ENCODE data around the gene KLHL3. TPM values are rescaled to one million over a fixed set of nuclear protein-coding genes. Genes with fewer than 3 reads are reported as not detected.
A peak's percentile ranks its signal among the peaks of the same experiment; 100 is the strongest.

Gene KLHL3
- total RNA-seq, 4 donors from 2014 or later = 1.2 to 29.1 (median 3.4) TPM

- DNase-seq (ENCODE audit: low spot score in 2 of 2) = no peak
- H3K9me3 ChIP-seq = no peaks in the 10 kb centered on the region
- WGBS = 61% methylated on average over 3 of the region's 3 CpGs
- no peak overlapping the region for H3K4me3 ChIP-seq
- TF ChIP-seq POLR2AphosphoS5 (IDR thresholded peaks at IDR 0.05) (no peak), EP300 (IDR thresholded peaks at IDR 0.05) (no peak), POLR2A (IDR thresholded peaks at IDR 0.05) (no peak), CTCF (IDR thresholded peaks at IDR 0.05) (no peak)
- H3K27me3 ChIP-seq = no peaks in the 10 kb centered on the region
- no peaks in the 10 kb centered on the region for H3K36me3 ChIP-seq
- H3K4me1 ChIP-seq = peaks cover 3% of the 10 kb centered on the region
- H3K27ac ChIP-seq = no peak overlapping the region
Measured at GRCh38 chr5:137665678-137666460, 70.0 kb downstream of the KLHL3 start.

- Histone ChIP-seq H3K4me3 (no peak overlapping the region), H3K9me3 (no peaks in the 10 kb centered on the region), H3K4me1 (peaks cover 3% of the 10 kb centered on the region), H3K36me3 (peaks cover 3% of the 10 kb centered on the region), H3K27me3 (no peaks in the 10 kb centered on the region), H3K27ac (no peak overlapping the region)
- peak in 1 of 2 donors; percentile 74 for DNase-seq (ENCODE audit: low spot score in 2 of 2)
- WGBS = 25% methylated on average over 5 of the region's 6 CpGs
- no peak for TF ChIP-seq POLR2A (IDR thresholded peaks at IDR 0.05)
- TF ChIP-seq CTCF (IDR thresholded peaks at IDR 0.05) = peak; percentile 36 to 66
- no peak for TF ChIP-seq POLR2AphosphoS5 (IDR thresholded peaks at IDR 0.05)
- TF ChIP-seq EP300 (IDR thresholded peaks at IDR 0.05) = no peak
Measured at GRCh38 chr5:137660349-137660817, 75.5 kb downstream of the KLHL3 start.

GRCh38 chr5:137659209-137659608 lies 76.7 kb downstream of the KLHL3 start:
- TF ChIP-seq EP300 (IDR thresholded peaks at IDR 0.05) = no peak
- no peak for TF ChIP-seq POLR2AphosphoS5 (IDR thresholded peaks at IDR 0.05)
- no peak for TF ChIP-seq POLR2A (IDR thresholded peaks at IDR 0.05)
- TF ChIP-seq CTCF (IDR thresholded peaks at IDR 0.05) = no peak
- H3K27me3 ChIP-seq = no peaks in the 10 kb centered on the region
- H3K4me3 ChIP-seq = no peak overlapping the region
- no peak for DNase-seq (ENCODE audit: low spot score in 2 of 2)
- H3K36me3 ChIP-seq = peaks cover 3% of the 10 kb centered on the region
- H3K27ac ChIP-seq = no peak overlapping the region
- H3K9me3 ChIP-seq = no peaks in the 10 kb centered on the region
- peaks cover 3% of the 10 kb centered on the region for H3K4me1 ChIP-seq

- peaks cover 3% of the 10 kb centered on the region for H3K36me3 ChIP-seq
- TF ChIP-seq POLR2A (IDR thresholded peaks at IDR 0.05) (no peak), EP300 (IDR thresholded peaks at IDR 0.05) (no peak), CTCF (IDR thresholded peaks at IDR 0.05) (no peak), POLR2AphosphoS5 (IDR thresholded peaks at IDR 0.05) (no peak)
- 92% methylated on average over 1 of the region's 1 CpG for WGBS
- no peak overlapping the region for H3K4me3 ChIP-seq
- H3K9me3 ChIP-seq = no peaks in the 10 kb centered on the region
- H3K4me1 ChIP-seq = peaks cover 3% of the 10 kb centered on the region
- DNase-seq (ENCODE audit: low spot score in 2 of 2) = no peak
- H3K27me3 ChIP-seq = no peaks in the 10 kb centered on the region
- no peak overlapping the region for H3K27ac ChIP-seq
Measured at GRCh38 chr5:137658324-137658723, 77.6 kb downstream of the KLHL3 start.

GRCh38 chr5:137657073-137657472 lies 78.8 kb downstream of the KLHL3 start:
- no peaks in the 10 kb centered on the region for H3K27me3 ChIP-seq
- TF ChIP-seq EP300 (IDR thresholded peaks at IDR 0.05) (no peak), POLR2A (IDR thresholded peaks at IDR 0.05) (no peak), POLR2AphosphoS5 (IDR thresholded peaks at IDR 0.05) (no peak), CTCF (IDR thresholded peaks at IDR 0.05) (no peak)
- peaks cover 3% of the 10 kb centered on the region for H3K36me3 ChIP-seq
- peaks cover 3% of the 10 kb centered on the region for H3K4me1 ChIP-seq
- no peak overlapping the region for H3K27ac ChIP-seq
- H3K9me3 ChIP-seq = no peaks in the 10 kb centered on the region
- DNase-seq (ENCODE audit: low spot score in 2 of 2) = no peak
- H3K4me3 ChIP-seq = no peak overlapping the region
- WGBS = 50% methylated on average over 3 of the region's 3 CpGs

Measured in suprapubic skin (tissue), 4 donors.